22Rv1 (cell line): ENCODE data around the gene LRMDA.

ENCODE experiments used
- H3K27ac ChIP-seq: fragments of 450-650 bp; 2 replicates; pipeline ENCODE4 v1.5.1; 2017
- ZFX ChIP-seq: fragments of 450-650 bp; IDR thresholded peaks from 2 replicates; pipeline ENCODE4 v1.6.1; 2017; ENCODE audit warnings: antibody characterized with exemption, borderline replicate concordance
- TF ChIP-seq, protein P1 (sequence below): fragments of 450-650 bp; IDR thresholded peaks from 2 replicates; pipeline ENCODE4 v1.5.1; 2017; ENCODE audit warnings: mild to moderate bottlenecking

LRMDA gene

DNA sequence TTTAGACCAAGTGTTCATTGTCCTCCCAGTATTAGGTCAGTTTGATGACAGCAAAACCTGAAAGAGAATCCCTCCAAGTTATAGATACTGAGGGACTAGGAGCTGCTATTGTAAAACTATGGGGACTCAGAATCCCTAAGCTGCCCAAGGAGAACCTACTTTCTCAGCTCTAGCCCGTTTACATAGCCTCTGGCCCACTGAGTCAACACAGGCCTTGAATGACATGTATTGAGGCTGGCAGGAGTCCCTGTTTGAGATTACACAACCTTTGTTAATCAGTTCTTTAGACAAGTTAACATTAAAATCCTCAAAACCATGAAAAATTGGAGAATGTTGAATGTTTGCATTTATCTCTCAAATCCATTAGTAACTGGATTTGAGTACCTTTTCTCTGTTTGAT, 1127.2 kb downstream of the LRMDA start:
- TF ChIP-seq, protein P1, sequence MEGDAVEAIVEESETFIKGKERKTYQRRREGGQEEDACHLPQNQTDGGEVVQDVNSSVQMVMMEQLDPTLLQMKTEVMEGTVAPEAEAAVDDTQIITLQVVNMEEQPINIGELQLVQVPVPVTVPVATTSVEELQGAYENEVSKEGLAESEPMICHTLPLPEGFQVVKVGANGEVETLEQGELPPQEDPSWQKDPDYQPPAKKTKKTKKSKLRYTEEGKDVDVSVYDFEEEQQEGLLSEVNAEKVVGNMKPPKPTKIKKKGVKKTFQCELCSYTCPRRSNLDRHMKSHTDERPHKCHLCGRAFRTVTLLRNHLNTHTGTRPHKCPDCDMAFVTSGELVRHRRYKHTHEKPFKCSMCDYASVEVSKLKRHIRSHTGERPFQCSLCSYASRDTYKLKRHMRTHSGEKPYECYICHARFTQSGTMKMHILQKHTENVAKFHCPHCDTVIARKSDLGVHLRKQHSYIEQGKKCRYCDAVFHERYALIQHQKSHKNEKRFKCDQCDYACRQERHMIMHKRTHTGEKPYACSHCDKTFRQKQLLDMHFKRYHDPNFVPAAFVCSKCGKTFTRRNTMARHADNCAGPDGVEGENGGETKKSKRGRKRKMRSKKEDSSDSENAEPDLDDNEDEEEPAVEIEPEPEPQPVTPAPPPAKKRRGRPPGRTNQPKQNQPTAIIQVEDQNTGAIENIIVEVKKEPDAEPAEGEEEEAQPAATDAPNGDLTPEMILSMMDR, result no peak
- H3K27ac ChIP-seq, result no peak overlapping the region

DNA sequence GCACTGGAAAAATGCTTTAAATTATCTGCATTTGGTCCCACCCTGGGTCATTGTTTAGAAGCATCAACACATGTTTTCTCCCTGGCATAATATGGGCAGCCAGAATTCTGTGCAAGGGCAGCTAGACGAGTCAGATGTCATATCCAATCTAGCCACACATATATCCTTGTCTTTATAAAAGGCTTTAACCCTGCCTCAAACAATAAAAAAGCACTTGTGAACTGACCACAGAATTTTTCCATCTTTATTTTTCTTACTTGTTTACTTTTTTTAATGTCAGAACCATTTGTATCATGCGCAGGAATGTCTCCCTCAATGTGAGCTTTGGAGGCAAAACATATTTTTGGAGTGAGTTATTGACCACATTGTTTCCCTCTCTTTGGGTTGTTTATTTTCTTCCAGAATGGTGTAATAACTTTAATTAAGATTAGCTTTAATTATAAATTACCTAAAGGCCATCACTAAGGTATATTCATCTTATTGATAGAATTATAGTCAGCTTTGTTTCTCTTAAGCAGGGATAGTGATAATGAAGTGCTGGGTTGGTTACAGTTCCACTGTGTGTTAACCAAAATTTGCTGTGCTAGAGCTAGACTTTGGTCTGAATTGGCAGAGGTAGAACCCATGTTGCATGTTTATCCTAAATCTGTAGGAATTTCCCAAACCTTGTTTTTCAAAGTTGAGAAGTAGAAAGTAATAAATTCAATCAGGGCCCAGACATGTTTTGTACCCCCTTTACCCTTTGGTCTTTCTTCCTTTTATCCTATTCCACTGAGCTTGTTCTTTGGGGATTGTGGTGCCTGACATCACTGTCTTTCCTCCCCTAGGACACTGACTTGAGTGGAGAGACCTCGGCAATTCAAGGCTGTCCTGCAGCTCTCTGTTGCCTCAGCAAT, 1127.8 kb downstream of the LRMDA start:
- no peak overlapping the region for H3K27ac ChIP-seq
- TF ChIP-seq ZFX, result no peak
- TF ChIP-seq, protein P1, result no peak

DNA sequence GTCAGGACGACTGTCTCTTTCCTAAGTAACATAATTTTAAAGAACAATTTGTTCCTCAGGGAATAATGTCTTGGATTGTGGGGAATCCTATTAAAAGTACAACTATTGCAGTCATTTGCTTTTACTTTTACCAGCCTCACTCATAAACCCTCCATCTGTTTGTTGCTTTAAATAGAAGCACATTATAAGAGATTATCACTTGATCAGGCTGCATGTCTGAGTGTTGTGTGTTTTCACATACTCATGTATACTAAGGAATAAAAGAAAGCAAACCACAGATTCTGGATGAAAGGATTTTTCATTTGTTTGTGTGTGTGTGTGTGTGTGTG, 1128.4 kb downstream of the LRMDA start:
- H3K27ac ChIP-seq, result no peak overlapping the region
- no peak for TF ChIP-seq ZFX
- TF ChIP-seq, protein P1, result no peak

DNA sequence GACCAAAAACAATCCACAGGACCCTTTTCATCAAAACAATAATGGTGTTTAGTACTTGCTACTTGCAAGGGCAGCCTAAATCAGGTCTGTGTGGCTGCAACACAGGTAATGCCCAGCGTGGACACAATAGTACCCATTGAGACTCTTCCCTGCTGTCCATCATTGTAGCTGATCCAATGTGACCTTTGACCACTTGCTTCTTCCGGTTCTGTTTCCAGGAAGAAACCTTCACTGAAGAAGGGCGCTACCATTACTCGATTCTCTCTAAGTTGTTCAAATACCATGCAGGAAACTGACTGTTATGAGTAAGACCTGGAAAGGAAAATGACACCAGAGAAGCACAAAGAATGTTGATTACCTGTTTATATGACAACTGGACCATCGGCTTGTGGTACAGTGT, 1128.9 kb downstream of the LRMDA start:
- TF ChIP-seq, protein P1, result no peak
- TF ChIP-seq ZFX, result no peak
- no peak overlapping the region for H3K27ac ChIP-seq

DNA sequence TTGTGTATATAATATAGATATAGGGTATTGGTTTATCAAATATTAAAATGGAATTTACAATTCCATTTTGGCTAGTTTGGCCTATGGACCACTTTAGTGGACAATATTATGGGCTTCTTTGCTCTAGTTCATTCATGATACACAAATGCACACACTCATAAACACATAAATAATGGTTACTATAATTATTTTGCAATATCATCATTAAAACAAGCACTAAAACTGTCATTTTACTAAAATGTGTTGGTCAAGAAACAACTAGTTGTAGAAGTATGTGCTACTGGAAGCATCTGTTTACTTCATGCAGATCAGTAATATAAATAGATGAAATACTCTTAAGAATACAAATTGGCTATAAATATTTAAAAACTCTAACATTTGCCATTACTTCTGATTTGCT, 1131.9 kb downstream of the LRMDA start:
- H3K27ac ChIP-seq, result no peak overlapping the region
- no peak for TF ChIP-seq ZFX
- TF ChIP-seq, protein P1, result no peak

DNA sequence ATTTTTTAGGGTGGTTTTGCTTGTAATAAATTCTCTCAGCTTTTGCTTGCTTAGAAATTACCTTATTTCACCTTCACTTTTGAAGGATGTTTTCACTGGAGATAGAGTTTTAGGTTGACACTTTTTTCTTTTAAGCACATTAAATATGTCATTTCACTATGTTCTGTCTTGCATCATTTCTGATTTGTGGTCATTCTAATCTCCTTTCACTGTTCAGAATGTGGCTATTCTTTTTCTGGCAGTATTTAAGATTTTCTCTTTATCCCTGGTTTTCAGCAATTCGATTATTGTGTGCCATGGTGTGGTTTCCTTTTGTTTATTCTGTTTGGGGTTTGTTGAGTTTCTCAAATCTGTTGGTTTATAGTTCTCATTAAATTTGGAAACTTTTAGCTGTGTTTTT, 1140.6 kb downstream of the LRMDA start:
- no peak overlapping the region for H3K27ac ChIP-seq
- TF ChIP-seq, protein P1, result no peak
- no peak for TF ChIP-seq ZFX

DNA sequence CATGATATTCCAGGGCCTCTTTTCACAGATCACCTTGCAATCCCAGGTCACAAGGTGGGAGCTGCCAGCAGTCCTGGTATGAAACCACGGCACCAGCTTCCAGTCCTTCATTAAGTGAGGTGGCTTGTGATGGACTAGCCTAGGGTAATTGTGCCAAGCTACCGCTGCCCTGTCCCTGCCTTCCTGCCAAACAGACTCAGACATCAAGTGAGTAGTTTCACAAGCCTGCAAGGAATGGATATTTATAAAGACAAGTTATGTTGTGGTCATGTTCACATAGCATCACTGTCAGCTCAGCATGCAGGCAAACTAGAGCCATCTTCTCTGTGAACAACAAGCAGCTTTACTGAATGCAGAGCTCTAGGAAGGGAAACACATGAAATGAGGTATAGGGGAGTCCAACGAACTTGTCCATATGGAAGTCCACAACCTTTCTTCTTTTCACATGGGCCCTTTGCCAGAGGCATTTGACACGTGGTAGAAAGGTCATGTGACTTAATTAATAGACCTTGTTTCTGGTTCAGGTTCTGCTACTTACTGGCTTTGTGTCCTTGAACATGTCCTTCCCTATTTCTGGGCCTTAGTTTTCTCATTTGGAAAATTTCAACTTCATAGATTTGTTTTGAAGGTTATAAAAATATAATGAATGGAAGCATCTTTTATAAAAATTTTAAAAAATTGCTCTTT, 1145.0 kb downstream of the LRMDA start:
- H3K27ac ChIP-seq, result no peak overlapping the region
- TF ChIP-seq, protein P1, result no peak
- no peak for TF ChIP-seq ZFX
